Fibroblast of the aortic adventitia (primary cell): ENCODE results near the gene AFF3. TPM values are rescaled to one million over a fixed set of nuclear protein-coding genes. Genes with fewer than 3 reads are reported as not detected.

Experiments
- DNase-seq: peaks from one replicate; pipeline ENCODE4 v3.0.0-alpha.2; 2010; ENCODE audit warnings: low read depth
- H3K4me3 ChIP-seq: 2 replicates; pipeline ENCODE4 v1.5.1; 2011; ENCODE audit warnings: low read depth, mild to moderate bottlenecking, control low read depth, low read length, moderate library complexity
- total RNA-seq: library from RNA; depleted of rRNA; stranded (reverse); fragments of >200 nt; gene quantifications from 2 replicates; pipeline ENCODE4 v1.2.3, GENCODE V29; 2012; ENCODE audit warnings: low replicate concordance
- TF ChIP-seq, protein P1 (sequence below): IDR thresholded peaks from 2 replicates; pipeline ENCODE4 v1.5.1; 2011; ENCODE audit warnings: mild to moderate bottlenecking, low read length, control low read depth, inconsistent platforms; ENCODE audit not compliant: insufficient read depth

Gene AFF3
- total RNA-seq, 1 donor, result 4.2 TPM

- H3K4me3 ChIP-seq, result no peak overlapping the region
- DNase-seq, result no peak
These were observed 453.1 kb downstream of the AFF3 start for GRCh38 chr2:99689145-99689742.

GRCh38 chr2:99688699-99689098, 453.7 kb downstream of the AFF3 start:
- TF ChIP-seq, protein P1, sequence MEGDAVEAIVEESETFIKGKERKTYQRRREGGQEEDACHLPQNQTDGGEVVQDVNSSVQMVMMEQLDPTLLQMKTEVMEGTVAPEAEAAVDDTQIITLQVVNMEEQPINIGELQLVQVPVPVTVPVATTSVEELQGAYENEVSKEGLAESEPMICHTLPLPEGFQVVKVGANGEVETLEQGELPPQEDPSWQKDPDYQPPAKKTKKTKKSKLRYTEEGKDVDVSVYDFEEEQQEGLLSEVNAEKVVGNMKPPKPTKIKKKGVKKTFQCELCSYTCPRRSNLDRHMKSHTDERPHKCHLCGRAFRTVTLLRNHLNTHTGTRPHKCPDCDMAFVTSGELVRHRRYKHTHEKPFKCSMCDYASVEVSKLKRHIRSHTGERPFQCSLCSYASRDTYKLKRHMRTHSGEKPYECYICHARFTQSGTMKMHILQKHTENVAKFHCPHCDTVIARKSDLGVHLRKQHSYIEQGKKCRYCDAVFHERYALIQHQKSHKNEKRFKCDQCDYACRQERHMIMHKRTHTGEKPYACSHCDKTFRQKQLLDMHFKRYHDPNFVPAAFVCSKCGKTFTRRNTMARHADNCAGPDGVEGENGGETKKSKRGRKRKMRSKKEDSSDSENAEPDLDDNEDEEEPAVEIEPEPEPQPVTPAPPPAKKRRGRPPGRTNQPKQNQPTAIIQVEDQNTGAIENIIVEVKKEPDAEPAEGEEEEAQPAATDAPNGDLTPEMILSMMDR, result no peak
- DNase-seq, result no peak

More at GRCh38 chr2:99689145-99689742, 453.1 kb downstream of the AFF3 start:
- TF ChIP-seq, protein P1, result no peak

DNA sequence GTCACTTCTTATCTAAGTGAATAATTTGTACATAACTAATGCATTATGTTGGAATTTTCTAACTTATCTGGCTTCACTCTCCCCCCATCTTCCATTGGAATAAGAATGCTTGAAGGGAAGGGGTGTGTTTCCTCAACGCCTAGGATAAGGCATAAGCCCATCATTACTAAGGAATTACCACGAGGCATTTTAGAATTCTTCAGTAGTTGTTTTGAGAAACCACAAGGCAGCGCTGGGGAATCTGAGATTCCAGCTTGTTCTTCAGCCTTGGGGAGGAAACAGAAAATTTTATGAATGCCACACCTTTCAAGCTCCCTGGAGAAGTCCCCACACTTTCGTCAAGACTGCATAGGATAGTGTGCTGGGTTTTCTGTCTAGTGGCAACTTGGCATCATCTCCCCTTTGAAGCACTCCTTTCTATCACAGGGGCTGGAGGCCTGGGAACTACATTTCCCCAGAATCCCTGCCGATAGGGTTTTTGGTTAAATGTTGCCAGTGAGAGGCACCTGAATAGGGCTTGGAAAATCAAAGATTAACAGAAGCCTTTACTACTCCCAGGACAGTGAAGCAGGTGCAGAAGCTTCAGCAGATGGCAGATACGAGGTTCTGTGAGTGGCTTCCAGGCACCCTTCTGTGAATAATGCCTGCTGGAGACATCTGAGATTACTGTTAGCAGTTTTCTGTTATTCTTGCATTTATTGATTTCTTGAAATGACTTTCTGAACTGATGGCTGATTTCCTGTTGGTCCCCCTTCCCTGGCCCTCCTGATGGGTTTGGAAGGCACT, 459.9 kb downstream of the AFF3 start:
- DNase-seq, result peak; percentile 29
- TF ChIP-seq, protein P1, result no peak
- H3K4me3 ChIP-seq, result no peak overlapping the region

More at GRCh38 chr2:99688699-99689098, 453.7 kb downstream of the AFF3 start:
- no peak overlapping the region for H3K4me3 ChIP-seq

DNA sequence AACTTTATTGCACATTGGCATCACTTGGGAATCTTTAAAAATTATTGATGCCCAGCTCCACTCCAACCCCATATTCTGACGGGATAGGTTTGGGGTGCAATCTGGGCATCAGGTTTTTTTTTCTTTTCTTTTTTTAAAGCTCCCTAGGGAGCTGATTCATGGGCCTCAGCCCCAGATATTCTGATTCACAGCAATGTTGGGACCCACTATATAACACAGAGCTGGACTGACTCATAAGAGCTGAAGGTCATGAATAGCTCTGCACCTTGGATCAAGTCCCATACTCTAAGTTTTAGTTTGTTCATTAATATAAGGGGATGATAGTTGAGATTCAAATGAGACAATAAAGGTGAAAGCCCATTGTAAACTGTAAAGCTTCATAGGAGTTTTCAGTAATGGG, 461.4 kb downstream of the AFF3 start:
- TF ChIP-seq, protein P1, result no peak
- peak; percentile 39 for DNase-seq

GRCh38 chr2:99679518-99679917, 462.9 kb downstream of the AFF3 start:
- TF ChIP-seq, protein P1, result no peak
- no peak for DNase-seq
- H3K4me3 ChIP-seq, result no peak overlapping the region

More for the DNA sequence above, 461.4 kb downstream of the AFF3 start:
- no peak overlapping the region for H3K4me3 ChIP-seq

GRCh38 chr2:99678625-99679024, 463.8 kb downstream of the AFF3 start:
- no peak for DNase-seq
- TF ChIP-seq, protein P1, result no peak
- H3K4me3 ChIP-seq, result no peak overlapping the region
